Stomach (tissue), 4 donors: ENCODE measurements around the gene TMEM181.

Experiments used
- POLR2A ChIP-seq, 4 donors: fragments of 450-650 bp; IDR thresholded peaks; one replicate each; pipeline ENCODE4 v1.6.1; 2016; ENCODE audit warnings: antibody characterized with exemption in 4 of 4, control low read depth in 2 of 4, mild to moderate bottlenecking in 1 of 4, moderate library complexity in 1 of 4
- TF ChIP-seq, protein P1 (sequence below), 7 experiments: fragments of 450-650 bp in 4 of 7; fragments of 200-600 bp in 3 of 7; sonication (generic) in 3 of 7; IDR thresholded peaks; one replicate each; pipeline ENCODE4 v1.5.1; 2016 to 2019; ENCODE audit warnings: antibody characterized with exemption in 7 of 7, control low read depth in 2 of 7, mild to moderate bottlenecking in 1 of 7

DNA sequence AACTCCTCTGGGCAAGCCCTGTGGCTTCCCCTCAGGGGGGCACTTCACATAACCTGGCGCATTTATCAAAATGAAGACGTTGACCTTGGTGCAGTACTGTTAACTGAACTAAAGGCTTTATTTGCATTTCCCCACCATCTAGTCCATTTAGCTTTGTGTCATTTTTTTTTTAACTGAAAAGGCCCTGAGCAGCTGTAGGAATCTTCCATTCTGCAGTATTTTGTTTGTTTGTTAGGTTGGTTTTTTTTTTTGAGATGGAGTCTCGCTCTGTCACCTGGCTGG is 10.7 kb downstream of the TMEM181 start:
- TF ChIP-seq, protein P1, sequence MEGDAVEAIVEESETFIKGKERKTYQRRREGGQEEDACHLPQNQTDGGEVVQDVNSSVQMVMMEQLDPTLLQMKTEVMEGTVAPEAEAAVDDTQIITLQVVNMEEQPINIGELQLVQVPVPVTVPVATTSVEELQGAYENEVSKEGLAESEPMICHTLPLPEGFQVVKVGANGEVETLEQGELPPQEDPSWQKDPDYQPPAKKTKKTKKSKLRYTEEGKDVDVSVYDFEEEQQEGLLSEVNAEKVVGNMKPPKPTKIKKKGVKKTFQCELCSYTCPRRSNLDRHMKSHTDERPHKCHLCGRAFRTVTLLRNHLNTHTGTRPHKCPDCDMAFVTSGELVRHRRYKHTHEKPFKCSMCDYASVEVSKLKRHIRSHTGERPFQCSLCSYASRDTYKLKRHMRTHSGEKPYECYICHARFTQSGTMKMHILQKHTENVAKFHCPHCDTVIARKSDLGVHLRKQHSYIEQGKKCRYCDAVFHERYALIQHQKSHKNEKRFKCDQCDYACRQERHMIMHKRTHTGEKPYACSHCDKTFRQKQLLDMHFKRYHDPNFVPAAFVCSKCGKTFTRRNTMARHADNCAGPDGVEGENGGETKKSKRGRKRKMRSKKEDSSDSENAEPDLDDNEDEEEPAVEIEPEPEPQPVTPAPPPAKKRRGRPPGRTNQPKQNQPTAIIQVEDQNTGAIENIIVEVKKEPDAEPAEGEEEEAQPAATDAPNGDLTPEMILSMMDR (IDR thresholded peaks at IDR 0.05) = no peak
- no peak for TF ChIP-seq POLR2A (IDR thresholded peaks at IDR 0.05)
